Measurements from ENCODE around the gene CASKIN1. TPM values are rescaled to one million over a fixed set of nuclear protein-coding genes. Genes with fewer than 3 reads are reported as not detected.

CASKIN1 gene
- total RNA-seq, 4 donors from 2014 or later, result 0.12 to 0.19 (median 0.14) TPM

DNA sequence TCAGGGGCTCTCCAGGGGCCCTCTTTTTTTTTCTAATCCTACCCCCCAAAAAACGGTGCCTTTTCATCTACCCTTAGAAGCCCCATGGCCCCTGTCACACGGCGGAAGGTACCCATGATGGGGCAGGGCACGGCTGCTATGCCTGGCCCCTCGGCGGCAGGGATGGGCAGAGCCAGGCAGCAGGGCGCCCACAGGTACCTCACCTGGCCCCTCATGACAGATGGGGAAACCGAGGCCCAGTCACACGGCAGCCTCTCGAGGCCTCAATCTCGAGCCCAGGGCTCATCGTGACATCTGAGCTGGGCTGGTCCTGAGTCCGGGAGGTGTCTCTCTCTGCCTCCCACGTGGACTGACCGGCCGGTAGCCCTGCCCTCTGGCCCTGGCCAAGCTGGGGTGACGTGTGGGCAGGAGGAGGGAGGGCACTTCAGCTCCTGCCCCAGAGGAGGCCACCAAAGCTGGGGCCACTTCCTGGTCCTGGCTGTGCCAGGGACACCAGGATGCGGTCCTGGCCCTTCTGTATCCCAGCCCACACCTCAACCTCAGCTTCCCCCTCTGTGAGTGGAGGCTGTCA is 29.3 kb downstream of the CASKIN1 start:
- TF ChIP-seq CTCF (IDR thresholded peaks at IDR 0.05), result no peak
- no peak for ATAC-seq (ENCODE audit: low FRiP score)
- no peak for DNase-seq (ENCODE audit: low spot score)

GRCh38 chr16:2166263-2167067 is 29.9 kb downstream of the CASKIN1 start:
- no peak for DNase-seq (ENCODE audit: low spot score)
- no peak for TF ChIP-seq CTCF (IDR thresholded peaks at IDR 0.05)

GRCh38 chr16:2165861-2166260 is 30.5 kb downstream of the CASKIN1 start:
- TF ChIP-seq CTCF (IDR thresholded peaks at IDR 0.05), result no peak
- DNase-seq (ENCODE audit: low spot score) (no peak), ATAC-seq (ENCODE audit: low FRiP score) (no peak)

More at GRCh38 chr16:2166263-2167067, 29.9 kb downstream of the CASKIN1 start:
- no peak for ATAC-seq (ENCODE audit: low FRiP score)

DNA sequence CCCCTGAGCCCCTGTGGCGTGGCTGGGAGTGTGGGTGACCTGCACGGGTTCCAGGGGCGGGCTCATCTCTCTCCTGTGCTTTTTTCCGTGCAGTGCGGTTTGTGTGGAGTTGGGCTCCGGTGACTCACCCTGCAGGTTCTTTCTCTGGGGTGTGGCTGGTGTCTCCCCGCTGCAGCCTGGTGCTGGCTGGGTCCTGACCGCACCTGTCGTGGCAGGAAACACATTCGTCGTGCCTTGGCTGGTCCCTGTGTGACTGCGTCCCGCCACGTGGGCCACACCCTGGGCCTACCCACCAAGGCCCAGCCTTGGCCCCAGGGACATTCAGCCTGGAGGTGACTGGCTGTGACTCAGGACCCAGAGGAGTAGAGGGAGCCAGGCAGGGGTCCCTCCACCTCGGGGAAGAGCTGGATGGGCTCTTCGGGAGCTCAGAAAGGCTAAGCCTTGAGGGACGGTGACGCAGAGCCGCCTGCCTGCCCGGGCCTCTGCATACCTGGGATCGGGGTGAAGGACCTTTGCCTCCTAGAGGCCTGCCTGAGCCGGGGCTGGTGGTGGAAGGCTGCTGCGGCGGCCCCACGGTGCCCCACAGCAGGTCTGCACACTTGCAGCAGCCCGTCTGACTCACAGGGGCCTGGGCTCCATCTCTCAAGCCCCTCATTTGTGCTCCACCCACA is 33.1 kb downstream of the CASKIN1 start:
- no peak for ATAC-seq (ENCODE audit: low FRiP score)
- TF ChIP-seq CTCF (IDR thresholded peaks at IDR 0.05), result no peak
- DNase-seq (ENCODE audit: low spot score), result no peak

DNA sequence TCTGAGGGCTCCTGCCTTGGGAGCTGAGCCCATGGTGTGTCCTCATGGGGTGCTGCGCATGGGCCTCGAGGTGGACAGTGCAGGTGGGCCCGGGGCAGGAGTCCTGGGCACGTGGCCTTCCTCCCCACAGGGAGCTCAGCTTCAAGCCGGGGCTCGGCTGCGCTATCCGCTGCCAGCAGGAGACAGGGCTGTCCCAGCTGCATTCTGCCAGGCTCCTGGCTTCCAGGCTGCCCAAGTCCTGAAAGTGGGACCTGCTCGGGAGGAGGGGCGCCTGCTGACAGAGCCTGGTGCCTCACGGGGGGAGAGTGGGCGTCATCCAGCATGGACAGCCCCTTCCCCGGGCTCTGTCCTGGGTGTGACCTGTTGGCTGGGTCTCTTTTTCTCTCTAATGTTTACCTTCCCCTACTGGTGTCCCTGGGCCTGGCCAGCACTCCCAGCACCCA is 33.7 kb downstream of the CASKIN1 start:
- TF ChIP-seq CTCF (IDR thresholded peaks at IDR 0.05), result no peak
- no peak for DNase-seq (ENCODE audit: low spot score)
- no peak for ATAC-seq (ENCODE audit: low FRiP score)

GRCh38 chr16:2161911-2162310 is 34.5 kb downstream of the CASKIN1 start:
- DNase-seq (ENCODE audit: low spot score), result no peak
- ATAC-seq (ENCODE audit: low FRiP score), result no peak
- TF ChIP-seq CTCF (IDR thresholded peaks at IDR 0.05), result no peak

All from omental fat pad (tissue), 4 donors.